ENCODE measurements around the gene NAA60.

NAA60 gene

GRCh38 chr16:3481696-3482658 is 38.5 kb downstream of the NAA60 start:
- Histone ChIP-seq H3K27me3 (replicated peaks; ENCODE audit: control insufficient read depth, insufficient read depth, low read length, poor library complexity, severe bottlenecking) (no peaks in the 10 kb centered on the region), H3K9me3 (ENCODE audit: control insufficient read depth, low read length) (no peaks in the 10 kb centered on the region), H3K36me3 (ENCODE audit: control insufficient read depth, insufficient read depth, low read length) (peaks cover 78% of the 10 kb centered on the region), H3K27ac (ENCODE audit: insufficient read depth, low read length, poor library complexity, severe bottlenecking) (no peak overlapping the region), H3K4me3 (ENCODE audit: insufficient read depth, low read depth, low read length, poor library complexity, severe bottlenecking) (no peak overlapping the region), H3K4me1 (ENCODE audit: control insufficient read depth, insufficient read depth, low read length, poor library complexity, severe bottlenecking) (no peaks in the 10 kb centered on the region)
- no peak for DNase-seq

- no peak overlapping the region for H3K4me3 ChIP-seq (ENCODE audit: insufficient read depth, low read depth, low read length, poor library complexity, severe bottlenecking)
- DNase-seq: no peak
- no peaks in the 10 kb centered on the region for H3K27me3 ChIP-seq (replicated peaks; ENCODE audit: control insufficient read depth, insufficient read depth, low read length, poor library complexity, severe bottlenecking)
- H3K36me3 ChIP-seq (ENCODE audit: control insufficient read depth, insufficient read depth, low read length): peaks cover 78% of the 10 kb centered on the region
- H3K4me1 ChIP-seq (ENCODE audit: control insufficient read depth, insufficient read depth, low read length, poor library complexity, severe bottlenecking): no peaks in the 10 kb centered on the region
- no peaks in the 10 kb centered on the region for H3K9me3 ChIP-seq (ENCODE audit: control insufficient read depth, low read length)
- no peak overlapping the region for H3K27ac ChIP-seq (ENCODE audit: insufficient read depth, low read length, poor library complexity, severe bottlenecking)
Observed at GRCh38 chr16:3482659-3483241, 39.3 kb downstream of the NAA60 start.

DNA sequence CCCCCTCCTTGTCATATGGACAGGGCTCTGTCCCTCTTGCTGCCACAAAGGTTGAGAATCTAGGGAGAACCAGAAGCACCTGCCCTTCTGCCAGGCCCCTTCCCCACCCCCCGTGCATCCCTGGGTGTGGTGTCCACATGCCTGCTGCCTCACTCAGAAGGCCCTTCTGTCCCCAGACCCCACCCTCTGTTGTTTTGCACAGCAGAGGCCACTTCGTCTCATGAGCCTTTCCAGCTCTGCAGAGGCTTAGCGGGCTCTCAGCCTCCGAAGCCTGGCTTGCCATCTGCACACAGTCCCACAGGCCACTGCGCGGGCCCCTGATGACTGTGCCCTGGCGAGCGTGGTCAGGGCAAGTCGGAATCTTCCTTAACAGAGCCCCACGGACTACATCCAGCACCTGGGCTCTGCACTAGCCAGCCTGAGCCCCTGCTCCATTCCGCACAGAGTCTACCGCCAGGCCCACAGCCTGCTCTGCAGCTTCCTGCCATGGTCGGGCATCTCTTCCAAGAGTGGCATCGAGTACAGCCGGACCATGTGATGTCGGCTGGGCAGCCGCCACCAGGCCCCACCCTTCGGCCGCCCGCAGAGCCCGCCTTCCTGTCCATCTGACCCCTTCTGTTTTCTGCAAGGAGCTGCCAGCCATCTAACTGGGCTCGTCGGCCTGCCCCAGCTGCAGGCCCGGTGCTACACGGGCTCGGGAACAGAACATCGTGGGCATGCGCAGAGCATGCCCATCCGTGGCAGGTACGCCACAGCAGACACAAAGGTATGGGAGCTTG is 41.0 kb downstream of the NAA60 start:
- Histone ChIP-seq H3K27me3 (replicated peaks; ENCODE audit: control insufficient read depth, insufficient read depth, low read length, poor library complexity, severe bottlenecking) (no peaks in the 10 kb centered on the region), H3K4me3 (ENCODE audit: insufficient read depth, low read depth, low read length, poor library complexity, severe bottlenecking) (no peak overlapping the region), H3K9me3 (ENCODE audit: control insufficient read depth, low read length) (no peaks in the 10 kb centered on the region), H3K4me1 (ENCODE audit: control insufficient read depth, insufficient read depth, low read length, poor library complexity, severe bottlenecking) (no peaks in the 10 kb centered on the region), H3K27ac (ENCODE audit: insufficient read depth, low read length, poor library complexity, severe bottlenecking) (no peak overlapping the region), H3K36me3 (ENCODE audit: control insufficient read depth, insufficient read depth, low read length) (peaks cover 64% of the 10 kb centered on the region)
- no peak for DNase-seq

- Histone ChIP-seq H3K4me1 (ENCODE audit: control insufficient read depth, insufficient read depth, low read length, poor library complexity, severe bottlenecking) (no peaks in the 10 kb centered on the region), H3K36me3 (ENCODE audit: control insufficient read depth, insufficient read depth, low read length) (peaks cover 57% of the 10 kb centered on the region), H3K4me3 (ENCODE audit: insufficient read depth, low read depth, low read length, poor library complexity, severe bottlenecking) (no peak overlapping the region), H3K9me3 (ENCODE audit: control insufficient read depth, low read length) (no peaks in the 10 kb centered on the region), H3K27ac (ENCODE audit: insufficient read depth, low read length, poor library complexity, severe bottlenecking) (no peak overlapping the region), H3K27me3 (replicated peaks; ENCODE audit: control insufficient read depth, insufficient read depth, low read length, poor library complexity, severe bottlenecking) (no peaks in the 10 kb centered on the region)
- DNase-seq: no peak
Observed at GRCh38 chr16:3485097-3485745, 41.7 kb downstream of the NAA60 start.

GRCh38 chr16:3485821-3486505 is 42.5 kb downstream of the NAA60 start:
- Histone ChIP-seq H3K4me3 (ENCODE audit: insufficient read depth, low read depth, low read length, poor library complexity, severe bottlenecking) (no peak overlapping the region), H3K36me3 (ENCODE audit: control insufficient read depth, insufficient read depth, low read length) (peaks cover 53% of the 10 kb centered on the region), H3K27me3 (replicated peaks; ENCODE audit: control insufficient read depth, insufficient read depth, low read length, poor library complexity, severe bottlenecking) (no peaks in the 10 kb centered on the region), H3K27ac (ENCODE audit: insufficient read depth, low read length, poor library complexity, severe bottlenecking) (no peak overlapping the region), H3K4me1 (ENCODE audit: control insufficient read depth, insufficient read depth, low read length, poor library complexity, severe bottlenecking) (no peaks in the 10 kb centered on the region), H3K9me3 (ENCODE audit: control insufficient read depth, low read length) (no peaks in the 10 kb centered on the region)
- no peak for DNase-seq

GRCh38 chr16:3486506-3487215 is 43.2 kb downstream of the NAA60 start:
- Histone ChIP-seq H3K27ac (ENCODE audit: insufficient read depth, low read length, poor library complexity, severe bottlenecking) (no peak overlapping the region), H3K4me1 (ENCODE audit: control insufficient read depth, insufficient read depth, low read length, poor library complexity, severe bottlenecking) (no peaks in the 10 kb centered on the region)

GRCh38 chr16:3487521-3488410 is 44.3 kb downstream of the NAA60 start:
- H3K27me3 ChIP-seq (replicated peaks; ENCODE audit: control insufficient read depth, insufficient read depth, low read length, poor library complexity, severe bottlenecking): no peaks in the 10 kb centered on the region
- no peaks in the 10 kb centered on the region for H3K9me3 ChIP-seq (ENCODE audit: control insufficient read depth, low read length)
- no peaks in the 10 kb centered on the region for H3K4me1 ChIP-seq (ENCODE audit: control insufficient read depth, insufficient read depth, low read length, poor library complexity, severe bottlenecking)
- peaks cover 37% of the 10 kb centered on the region for H3K36me3 ChIP-seq (ENCODE audit: control insufficient read depth, insufficient read depth, low read length)
- DNase-seq: no peak
- no peak overlapping the region for H3K27ac ChIP-seq (ENCODE audit: insufficient read depth, low read length, poor library complexity, severe bottlenecking)
- no peak overlapping the region for H3K4me3 ChIP-seq (ENCODE audit: insufficient read depth, low read depth, low read length, poor library complexity, severe bottlenecking)

More at GRCh38 chr16:3486506-3487215, 43.2 kb downstream of the NAA60 start:
- H3K4me3 ChIP-seq (ENCODE audit: insufficient read depth, low read depth, low read length, poor library complexity, severe bottlenecking): no peak overlapping the region
- H3K36me3 ChIP-seq (ENCODE audit: control insufficient read depth, insufficient read depth, low read length): peaks cover 48% of the 10 kb centered on the region
- H3K27me3 ChIP-seq (replicated peaks; ENCODE audit: control insufficient read depth, insufficient read depth, low read length, poor library complexity, severe bottlenecking): no peaks in the 10 kb centered on the region
- no peak for DNase-seq
- H3K9me3 ChIP-seq (ENCODE audit: control insufficient read depth, low read length): no peaks in the 10 kb centered on the region

DNA sequence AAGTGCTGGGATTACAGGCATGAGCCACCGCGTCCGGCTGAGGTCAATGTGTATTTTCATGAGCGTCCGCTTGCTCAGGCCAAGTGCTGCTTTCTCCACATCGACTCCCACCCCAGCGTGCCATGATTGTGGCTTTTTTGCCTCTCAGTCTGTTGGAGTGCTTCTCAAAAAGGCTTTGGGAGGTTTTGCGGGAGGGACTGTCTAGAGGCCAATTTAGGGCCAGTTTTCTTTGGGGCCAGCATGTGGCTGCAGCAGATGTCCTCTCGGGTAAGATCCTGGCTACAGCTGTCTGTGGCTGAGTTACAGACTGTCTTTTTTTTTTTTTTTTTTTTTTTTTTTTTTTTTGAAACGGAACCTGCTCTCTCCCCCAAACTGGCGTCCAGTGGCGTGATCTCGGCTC is 45.3 kb downstream of the NAA60 start:
- Histone ChIP-seq H3K4me3 (ENCODE audit: insufficient read depth, low read depth, low read length, poor library complexity, severe bottlenecking) (no peak overlapping the region), H3K9me3 (ENCODE audit: control insufficient read depth, low read length) (no peaks in the 10 kb centered on the region), H3K36me3 (ENCODE audit: control insufficient read depth, insufficient read depth, low read length) (peaks cover 26% of the 10 kb centered on the region), H3K4me1 (ENCODE audit: control insufficient read depth, insufficient read depth, low read length, poor library complexity, severe bottlenecking) (no peaks in the 10 kb centered on the region), H3K27me3 (replicated peaks; ENCODE audit: control insufficient read depth, insufficient read depth, low read length, poor library complexity, severe bottlenecking) (no peaks in the 10 kb centered on the region), H3K27ac (ENCODE audit: insufficient read depth, low read length, poor library complexity, severe bottlenecking) (no peak overlapping the region)
- DNase-seq: no peak

All from effector memory CD4-positive, alpha-beta T cell (primary cell).